ENCODE data around the gene TTLL6. TPM values are rescaled to one million over a fixed set of nuclear protein-coding genes. Genes with fewer than 3 reads are reported as not detected.

Gene TTLL6
- total RNA-seq, 1 donor from 2014 or later: not detected

DNA sequence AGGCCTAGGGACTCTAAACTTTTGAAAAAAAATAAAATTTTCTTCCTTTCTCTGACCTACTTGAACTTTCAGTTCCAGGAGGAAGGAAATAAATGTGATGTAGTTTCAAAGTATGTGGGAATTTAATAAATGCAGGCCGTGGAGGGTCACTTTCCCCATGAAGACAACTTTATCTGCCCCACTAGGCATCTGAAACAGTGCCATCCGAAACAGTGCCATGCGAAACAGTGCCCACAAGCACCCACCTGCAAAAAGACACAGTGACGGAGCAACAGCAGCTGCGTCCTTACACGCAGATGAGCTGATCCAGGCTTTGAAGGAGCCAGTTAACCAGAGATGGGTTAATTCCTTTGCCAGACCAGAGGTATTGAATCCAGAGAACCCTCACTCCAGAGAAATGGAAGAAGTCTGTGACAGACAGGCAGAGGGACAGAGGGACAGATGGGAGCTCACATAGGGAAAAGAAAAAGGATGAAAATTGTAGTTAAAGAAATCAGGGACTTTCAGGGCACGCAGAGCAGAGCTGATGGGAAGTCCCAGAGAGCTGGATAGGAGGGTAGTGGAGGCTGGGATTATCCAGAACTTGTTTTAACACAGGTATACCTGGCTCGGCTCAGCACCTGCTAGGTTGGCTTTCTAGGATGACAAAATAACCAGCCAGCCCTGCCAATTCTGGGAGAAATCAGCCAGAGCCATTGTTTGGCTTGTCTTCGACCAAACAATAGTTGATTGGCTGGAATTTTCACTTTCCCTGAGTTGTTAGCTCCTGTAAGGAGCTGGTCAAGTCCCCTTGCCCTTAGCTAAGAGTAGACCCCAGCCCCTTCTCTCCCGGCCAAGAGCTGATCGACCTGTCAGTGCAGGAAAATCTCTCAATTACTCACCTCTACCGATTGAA lies 71.4 kb downstream of the TTLL6 start:
- intact Hi-C loops (cut with micrococcal nuclease): loop anchor here (2.0 kb wide), 1 partner anchor 21 kb away; no protein-coding TSS in a partner anchor

DNA sequence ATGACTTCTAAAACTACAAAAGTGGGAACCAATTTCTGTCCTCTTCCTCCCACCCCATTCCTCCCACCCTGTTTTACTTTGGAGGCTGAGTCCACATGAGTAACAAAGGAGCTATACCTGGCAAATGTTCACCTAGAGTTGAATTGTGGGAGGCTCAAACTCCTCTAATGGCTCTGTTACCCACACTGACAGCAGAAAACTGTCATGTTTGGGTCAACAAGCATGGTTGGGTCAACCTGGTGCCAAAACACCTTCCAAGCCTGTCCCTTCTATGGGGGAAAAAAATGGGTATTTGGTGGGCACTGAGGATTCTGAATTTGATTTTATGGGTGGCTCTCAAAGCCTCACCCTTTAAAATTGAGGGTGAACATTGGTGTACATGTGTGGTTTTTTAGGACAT lies 76.5 kb downstream of the TTLL6 start:
- intact Hi-C loops (cut with micrococcal nuclease): no loop called here

DNA sequence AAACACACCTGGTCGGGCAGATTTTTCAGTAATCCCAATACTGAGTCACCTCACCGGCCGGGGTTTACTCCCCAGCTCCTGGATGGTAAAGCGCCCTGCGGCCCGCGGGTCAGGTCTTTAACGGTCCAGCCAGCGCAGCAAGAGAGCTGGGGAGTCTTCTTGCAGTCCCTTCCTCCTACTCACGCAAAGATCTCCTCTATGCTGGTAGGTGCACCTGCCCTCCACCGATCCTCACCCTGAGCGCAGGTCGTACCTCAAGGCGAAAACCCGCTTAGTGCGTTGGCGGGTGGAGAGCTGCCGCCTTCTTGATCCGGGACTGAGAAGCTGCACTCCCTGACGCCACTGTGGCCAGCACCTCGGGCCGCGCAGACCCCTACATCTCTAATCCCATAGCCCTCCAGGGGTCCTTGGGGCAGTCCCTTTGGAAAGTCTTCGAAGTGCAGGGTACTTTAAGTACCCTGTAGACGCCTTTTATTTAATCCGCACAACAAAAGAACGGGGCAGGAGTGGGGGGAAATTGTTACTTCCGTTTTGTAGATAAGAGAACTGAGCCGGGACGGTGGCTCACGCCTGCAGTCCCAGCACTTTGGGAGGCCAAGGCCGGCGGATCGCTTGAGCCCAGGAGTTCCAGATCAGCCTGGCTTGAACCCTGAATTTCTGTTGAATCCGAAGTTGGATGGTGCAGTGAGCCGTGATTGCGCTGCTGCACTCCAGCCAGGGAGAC lies 78.1 kb downstream of the TTLL6 start:
- intact Hi-C loops (cut with micrococcal nuclease): loop anchor here (1.0 to 10.0 kb wide), 2 partner anchors 10 to 756 kb away; partner anchors contain the start of gene NGFR

DNA sequence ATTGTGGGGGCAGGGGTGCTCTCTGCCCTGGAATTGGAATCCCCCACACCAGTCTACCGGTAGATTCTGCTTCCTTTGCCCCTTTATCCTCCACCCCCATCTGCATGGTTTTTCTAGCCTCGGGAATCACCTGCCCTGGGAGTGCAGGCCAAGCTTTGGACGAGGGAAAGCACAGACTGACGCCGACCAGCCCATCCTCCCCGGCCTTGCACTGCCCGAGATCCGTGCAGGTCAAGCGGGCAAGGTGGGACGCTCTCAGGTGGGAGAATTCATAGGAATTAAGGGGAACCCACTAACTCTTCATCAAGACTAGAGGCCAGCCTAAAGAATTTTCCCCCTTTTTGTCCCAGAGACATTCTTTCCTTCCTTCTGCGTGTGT lies 78.6 kb downstream of the TTLL6 start:
- intact Hi-C loops (cut with micrococcal nuclease): loop anchor here (10.0 kb wide), 1 partner anchor 756 kb away; the partner anchor contains the start of gene NGFR

DNA sequence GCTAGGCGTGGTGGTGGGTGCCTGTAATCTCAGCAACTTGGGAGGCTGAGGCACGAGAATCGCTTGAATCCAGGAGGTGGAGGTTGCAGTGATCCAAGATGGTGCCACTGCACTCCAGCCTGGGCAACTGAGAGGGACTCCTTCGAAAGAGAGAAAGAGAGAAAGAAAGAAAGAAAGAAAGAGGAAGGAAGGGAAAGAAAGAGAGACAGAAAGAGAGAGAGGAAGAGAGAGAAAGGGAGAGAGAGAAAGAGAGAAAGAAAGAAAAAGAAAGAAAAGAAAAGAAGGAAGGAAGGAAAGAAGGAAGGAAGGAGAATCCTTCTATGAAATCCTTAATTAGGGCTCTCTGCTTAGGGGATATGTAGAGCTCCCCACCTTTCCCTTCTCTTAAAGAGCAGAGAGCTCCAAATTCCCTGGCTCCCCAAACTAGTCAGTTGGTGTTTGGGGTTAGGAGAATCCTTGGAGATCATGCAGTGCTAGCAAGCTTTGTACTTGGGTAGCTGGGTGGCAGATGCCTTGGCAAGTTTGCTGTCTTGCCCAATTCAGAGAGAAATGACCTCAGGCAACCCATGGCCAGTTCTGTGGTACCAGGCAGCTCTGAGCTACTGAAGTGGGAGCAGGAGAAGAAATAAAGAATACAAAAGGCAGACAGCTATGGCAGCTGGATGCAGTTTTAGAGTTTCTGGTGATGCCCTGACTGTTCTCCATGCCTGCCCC lies 79.5 kb downstream of the TTLL6 start:
- intact Hi-C loops (cut with micrococcal nuclease): loop anchor here (10.0 kb wide), 1 partner anchor 757 kb away; the partner anchor contains the start of gene NGFR

DNA sequence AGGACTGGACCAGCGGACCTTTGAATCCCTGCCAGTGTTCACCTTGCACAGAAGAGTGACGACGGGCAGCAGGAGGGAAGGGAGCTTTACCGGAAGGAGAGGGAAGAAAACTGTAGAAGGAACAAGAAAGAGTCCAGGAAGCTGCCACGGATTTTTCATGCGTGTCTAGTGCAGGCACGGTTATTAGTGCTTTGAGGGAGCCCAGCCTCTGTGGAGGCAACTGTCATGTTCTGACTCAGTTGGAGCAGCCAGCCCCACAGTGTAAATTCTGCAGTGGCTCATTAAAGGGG lies 82.0 kb downstream of the TTLL6 start:
- intact Hi-C loops (cut with micrococcal nuclease): loop anchor here (10.0 kb wide), 1 partner anchor 760 kb away; the partner anchor contains the start of gene NGFR

DNA sequence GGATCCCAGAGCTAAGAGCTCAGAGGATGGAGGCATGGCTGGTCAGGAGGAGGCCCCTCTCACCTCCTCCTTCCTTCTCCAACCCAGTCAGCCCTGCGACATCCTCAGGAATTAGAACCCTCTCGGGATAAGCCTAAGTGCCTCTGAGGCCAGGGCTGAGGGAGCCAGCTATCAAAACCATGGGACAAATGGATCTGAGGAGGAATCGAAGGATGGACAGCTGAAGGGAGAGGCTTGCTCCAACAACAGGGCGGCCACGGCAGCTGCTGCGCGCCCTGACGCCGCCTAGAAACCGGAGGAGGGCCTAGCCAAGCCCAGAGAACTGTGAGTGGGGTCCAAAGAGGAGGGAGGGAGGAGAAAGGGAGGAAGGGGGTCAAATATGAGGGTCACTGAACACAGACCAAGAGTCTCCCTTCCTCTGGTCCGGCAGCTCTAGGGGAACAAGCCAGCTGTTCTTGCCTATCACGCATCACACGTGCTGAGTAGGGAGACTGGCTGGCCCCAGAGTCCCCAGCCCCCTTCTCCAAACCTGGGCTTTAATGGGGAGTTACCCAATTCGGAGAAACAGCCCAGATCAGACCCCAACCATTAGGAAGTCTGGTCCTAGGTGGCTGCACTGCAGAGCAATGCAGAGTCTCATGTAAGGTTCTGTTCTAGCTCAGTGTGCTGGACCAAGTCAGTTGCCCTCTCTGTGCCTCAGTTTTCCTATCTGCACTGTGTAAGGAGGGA lies 82.5 kb downstream of the TTLL6 start:
- intact Hi-C loops (cut with micrococcal nuclease): loop anchor here (10.0 kb wide), 1 partner anchor 760 kb away; the partner anchor contains the start of gene NGFR

DNA sequence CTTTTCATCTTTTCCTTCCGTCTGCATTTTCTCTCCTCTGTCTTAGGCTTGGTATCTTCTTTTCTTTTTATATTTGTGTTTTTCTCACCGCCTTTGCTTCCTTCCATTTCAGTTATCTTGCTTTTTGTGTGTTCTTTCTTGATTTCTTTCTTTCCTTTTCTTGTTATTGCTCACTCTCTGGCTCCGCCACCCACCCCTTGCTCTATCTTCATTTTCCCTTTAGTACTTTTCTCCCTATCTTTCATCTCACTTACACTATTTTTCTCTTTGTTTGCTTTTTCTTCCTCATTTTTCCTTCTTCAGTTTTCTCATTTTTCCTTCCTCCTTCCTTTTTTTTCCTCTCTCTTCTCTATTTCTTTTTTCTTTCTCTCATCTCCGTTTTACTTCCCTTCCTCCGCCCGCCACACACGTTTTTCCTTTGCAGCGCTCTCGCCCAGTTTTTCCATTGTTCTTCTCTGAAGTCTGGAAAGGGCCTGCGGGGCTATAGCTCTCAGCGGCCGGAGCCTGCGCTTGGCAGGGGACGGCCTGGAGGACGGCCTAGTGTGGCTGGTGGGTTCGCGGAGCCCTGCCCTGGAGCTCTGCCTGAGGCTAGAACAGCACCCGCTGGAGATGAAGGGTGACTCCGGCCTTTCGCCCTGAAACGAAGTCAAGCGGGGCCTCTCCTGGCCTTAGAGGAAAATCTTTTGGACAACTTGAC lies 83.2 kb downstream of the TTLL6 start:
- intact Hi-C loops (cut with micrococcal nuclease): loop anchor here (10.0 kb wide), 1 partner anchor 761 kb away; the partner anchor contains the start of gene NGFR

DNA sequence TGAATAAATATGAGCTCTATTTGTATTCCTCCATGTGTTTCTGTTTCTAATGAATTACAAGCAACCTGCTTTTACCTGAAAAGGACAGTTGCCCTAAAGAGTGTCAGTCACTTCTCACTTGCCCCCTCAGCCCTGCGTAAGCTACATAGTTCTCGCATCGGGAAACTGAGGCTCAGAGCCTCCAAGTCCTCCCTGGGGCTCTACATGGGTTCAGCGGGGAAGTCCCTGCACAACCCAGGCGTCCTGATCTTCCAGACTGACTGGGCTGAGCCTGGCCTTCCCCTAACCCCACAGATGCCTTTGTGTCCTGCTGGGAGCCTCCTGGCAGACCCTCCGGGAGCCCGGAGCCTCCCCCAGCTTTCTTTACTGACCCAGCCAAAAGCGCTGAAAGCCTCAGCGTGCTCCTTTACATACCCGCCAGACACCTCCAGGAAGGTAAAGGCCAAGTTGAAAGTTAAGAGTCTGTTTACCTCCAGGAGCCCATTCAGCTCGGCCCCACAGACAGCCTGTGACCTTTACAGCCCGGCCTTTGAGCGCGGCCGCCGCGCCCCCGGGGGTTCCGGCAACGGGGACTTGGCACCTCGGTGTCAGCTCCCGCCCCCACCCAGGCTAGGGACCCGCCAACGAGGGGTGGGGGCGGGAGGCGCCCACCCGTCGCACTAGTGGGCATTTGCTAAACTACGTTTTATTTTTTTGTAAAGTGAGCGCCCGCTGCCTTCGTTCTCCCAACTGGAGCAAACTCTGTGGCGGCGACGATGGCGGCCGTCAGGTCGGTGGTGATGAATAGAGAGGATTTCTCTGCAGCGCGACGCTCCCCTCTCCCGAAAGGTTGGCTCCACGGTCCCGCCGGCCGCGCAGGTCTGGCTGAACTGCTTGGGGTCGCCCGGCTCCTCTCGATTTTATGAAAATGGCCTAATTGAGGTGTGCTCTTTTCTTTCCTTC lies 84.1 kb downstream of the TTLL6 start:
- intact Hi-C loops (cut with micrococcal nuclease): loop anchor here (10.0 kb wide), 1 partner anchor 762 kb away; the partner anchor contains the start of gene NGFR

DNA sequence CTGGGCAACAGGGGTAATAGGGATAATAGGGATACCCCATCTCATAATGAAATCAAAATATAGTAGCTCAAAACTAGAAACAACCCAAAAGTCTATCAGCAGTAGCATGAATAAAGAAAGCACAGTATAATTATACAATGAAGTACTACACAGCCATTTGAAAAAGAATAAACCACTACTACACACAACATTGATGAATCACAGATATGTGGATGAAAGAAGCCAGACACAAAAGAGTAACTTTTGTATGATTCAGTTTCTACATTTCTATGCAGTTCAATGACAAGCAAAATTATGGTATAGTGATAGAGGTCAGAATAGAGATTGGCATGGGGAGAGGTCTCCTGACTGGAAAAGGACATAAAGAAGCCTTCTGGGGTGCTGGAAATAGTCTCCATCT lies 85.7 kb downstream of the TTLL6 start:
- intact Hi-C loops (cut with micrococcal nuclease): loop anchor here (10.0 kb wide), 1 partner anchor 763 kb away; the partner anchor contains the start of gene NGFR

DNA sequence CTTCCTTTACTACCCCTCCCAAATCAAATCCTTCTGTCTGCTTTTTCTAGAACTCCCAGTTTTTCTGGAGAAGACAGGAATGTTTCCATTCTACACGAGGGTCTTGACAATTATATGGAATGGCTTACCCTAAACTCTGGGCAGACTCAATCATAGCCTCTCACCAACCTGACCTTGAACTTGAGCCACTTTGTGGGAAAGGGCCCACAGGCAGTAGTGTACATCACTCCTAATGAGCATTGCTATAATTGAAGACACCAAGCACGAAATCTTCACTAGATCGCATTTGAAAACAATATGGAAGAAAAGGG lies 86.8 kb downstream of the TTLL6 start:
- intact Hi-C loops (cut with micrococcal nuclease): loop anchor here (10.0 kb wide), 1 partner anchor 765 kb away; the partner anchor contains the start of gene NGFR

DNA sequence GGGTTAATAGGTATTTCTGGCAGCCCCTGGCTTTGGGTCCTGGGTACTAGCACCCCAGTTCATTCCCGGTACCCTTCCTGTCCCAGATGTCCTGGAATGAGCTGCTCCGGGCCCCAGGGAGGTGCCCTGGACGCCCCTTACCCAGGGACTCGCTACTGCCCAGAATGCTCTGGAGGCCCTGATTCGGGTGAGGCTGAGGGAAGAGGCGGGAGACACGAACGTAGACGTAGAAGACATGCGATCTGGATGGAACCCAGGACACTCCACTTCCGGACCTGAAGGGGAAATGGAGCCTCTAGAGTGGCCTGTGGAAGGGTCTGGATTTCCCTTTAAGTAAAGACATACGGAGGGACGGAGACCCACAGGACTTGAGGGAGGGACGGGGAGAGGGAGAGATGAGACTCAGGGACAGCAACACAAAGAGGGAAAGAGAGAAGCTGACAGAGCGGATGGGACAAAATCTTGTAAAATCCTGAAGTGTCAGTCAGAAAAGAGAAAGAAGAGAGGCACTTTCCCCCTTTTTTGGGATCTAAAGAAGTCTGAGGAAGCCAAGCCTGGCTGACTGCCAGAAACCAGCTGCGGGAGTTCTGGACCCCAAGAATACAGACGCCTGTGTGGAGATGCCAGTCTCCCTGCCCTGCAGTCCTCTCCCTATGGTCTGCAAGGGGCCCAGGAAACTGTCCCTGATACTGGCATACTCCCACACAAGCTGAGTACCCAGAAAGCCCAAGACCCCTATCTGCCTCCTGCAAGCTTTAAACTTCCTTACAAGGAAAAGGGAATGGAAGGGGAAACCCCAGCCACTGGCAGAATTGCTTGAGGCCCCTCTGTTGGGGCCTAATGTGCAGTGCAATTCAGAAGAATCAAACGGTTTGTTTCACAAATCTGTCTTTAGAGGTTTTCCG lies 87.4 kb downstream of the TTLL6 start:
- intact Hi-C loops (cut with micrococcal nuclease): loop anchor here (10.0 kb wide), 1 partner anchor 765 kb away; the partner anchor contains the start of gene NGFR

DNA sequence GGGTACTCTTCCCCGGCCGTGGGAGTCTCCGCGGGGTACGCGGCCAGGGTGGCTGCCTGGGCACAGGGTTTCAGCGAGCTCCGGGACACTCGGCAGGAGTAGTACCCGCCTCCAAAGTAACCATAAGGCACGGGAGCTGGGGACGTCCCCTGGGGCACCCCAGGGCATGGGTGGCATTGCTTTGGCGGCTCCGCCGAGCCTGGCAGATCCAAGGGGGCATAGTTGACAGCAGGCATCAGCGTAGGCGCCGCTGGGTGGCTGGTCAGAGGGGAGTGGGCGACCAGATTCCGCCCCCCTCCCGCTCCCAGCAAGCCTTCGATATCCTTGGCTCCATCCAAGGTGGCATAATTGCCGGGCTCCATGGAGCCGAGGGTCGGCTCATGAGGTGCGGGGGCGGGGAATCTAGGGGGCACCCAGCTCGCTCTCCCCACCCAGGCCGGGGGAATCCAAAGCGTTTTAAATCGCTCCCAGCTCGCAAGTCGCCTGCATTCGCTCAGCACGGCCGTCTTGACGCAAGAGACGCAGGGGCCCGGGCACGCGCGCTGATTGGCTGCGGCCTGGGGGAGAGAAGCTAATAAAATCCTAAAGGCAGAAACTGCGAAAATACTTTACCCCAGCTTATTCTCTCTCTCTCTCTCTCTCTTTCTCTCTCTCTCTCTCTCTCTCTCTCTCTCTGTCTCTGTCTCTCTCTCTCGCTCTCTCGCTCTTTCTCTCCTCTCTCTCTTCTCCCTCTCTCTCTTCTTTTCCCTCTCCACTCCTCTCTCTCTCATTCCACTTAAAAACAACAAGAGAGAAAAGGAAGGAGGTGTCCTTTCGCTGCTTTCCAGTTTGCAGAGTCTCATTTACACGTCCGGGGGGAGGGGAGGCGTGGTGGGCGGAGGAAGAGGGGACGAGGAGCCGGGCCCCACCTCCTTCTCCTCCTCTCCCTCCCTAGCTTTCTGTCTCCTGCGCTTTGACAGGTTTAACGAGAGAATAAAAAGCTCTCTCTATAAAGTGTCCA lies 88.5 kb downstream of the TTLL6 start, which contains the start of gene HOXB13:
HOXB13 (minus strand) TSS at position 519 of the 1,000 bp plus-strand sequence; CDS start at position 362, 157 bp downstream.
- intact Hi-C loops (cut with micrococcal nuclease): no loop called here

DNA sequence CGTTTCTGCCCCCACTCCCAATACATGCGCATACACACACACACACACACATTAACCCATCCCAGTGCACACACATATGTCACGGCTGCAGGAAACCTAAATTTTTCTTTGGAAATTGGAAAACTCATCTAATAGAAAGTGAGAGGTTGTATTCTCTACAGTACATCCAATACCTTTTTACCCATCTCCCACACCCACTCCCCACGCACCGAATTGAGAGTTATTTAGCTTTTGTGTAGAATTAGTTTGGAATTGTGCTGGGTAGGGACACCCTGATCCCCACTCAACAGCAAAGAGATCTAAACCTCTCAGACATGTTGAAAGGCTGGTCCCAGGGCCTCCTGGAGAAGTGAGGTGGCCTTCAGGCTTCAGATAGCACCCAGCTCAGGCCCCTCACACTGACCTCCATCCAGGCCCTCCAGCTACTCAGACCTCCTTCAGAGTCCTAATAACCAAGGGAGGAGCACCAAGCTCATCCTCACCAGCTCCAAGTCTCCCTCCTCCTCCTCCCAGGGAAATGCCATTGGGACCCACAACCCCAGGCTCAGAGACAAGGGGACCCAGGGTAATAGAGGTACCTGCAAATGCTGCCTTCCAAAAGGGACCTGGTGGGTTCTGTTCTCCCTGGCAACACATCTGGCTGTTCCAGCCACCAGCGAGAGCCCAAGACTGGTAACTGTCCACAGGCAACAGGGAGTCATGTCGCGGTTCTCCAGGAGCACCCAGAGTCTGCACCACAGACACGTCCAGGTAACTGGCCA lies 89.4 kb downstream of the TTLL6 start:
- intact Hi-C loops (cut with micrococcal nuclease): no loop called here

DNA sequence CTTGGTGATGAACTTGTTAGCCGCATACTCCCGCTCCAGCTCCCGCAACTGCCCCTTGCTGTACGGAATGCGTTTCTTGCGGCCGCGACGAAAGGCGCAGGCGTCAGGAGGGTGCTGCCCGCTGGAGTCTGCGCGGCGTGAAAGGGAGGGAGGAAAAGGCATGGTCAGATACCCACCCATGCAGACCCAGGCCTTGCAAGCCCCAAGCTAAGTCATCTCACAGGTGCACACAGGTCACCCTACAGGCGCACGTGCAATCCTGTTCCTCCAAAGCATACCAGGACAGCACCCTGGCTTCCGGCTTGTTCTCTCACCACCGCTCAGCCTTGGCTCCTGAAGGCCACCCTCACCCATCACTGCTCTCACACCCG lies 90.1 kb downstream of the TTLL6 start:
- intact Hi-C loops (cut with micrococcal nuclease): no loop called here

Measured in T-helper 1 cell treated with Interleukin-12 subunit alpha and Interleukin-12 subunit beta and Interleukin-4 antibody, amounts not matched to agents 30 ng/mL and 1 ng/mL, for 36 hours (primary cell).